GM23338 (cell line): ENCODE data around the gene C1RL. TPM values are rescaled to one million over a fixed set of nuclear protein-coding genes. Genes with fewer than 3 reads are reported as not detected.

Experiments
- ATAC-seq: fragments of 200-7000 bp; cut with Tn5 transposase; 3 replicates; pipeline ENCODE4 v1.9.1; 2020
- DNase-seq: peaks from one replicate; pipeline ENCODE4 v3.0.0-alpha.2; 2015; ENCODE audit warnings: low spot score
- H2AFZ ChIP-seq: fragments of 200-600 bp; sonication (generic); 2 replicates; pipeline ENCODE4 v1.8.0; 2016; ENCODE audit warnings: antibody characterized with exemption, mild to moderate bottlenecking, moderate library complexity
- H3F3A ChIP-seq: fragments of 200-600 bp; sonication (generic); replicated peaks from 2 replicates; pipeline ENCODE4 v1.8.0; 2017; ENCODE audit warnings: antibody characterized with exemption, mixed run types, low read depth
- H3K27ac ChIP-seq: fragments of 200-600 bp; sonication (generic); 2 replicates; pipeline ENCODE4 v1.6.1; 2016; ENCODE audit warnings: low read depth
- H3K27me3 ChIP-seq: fragments of 200-600 bp; sonication (generic); 2 replicates; pipeline ENCODE4 v1.8.0; 2016; ENCODE audit warnings: mild to moderate bottlenecking, mixed run types, moderate library complexity; ENCODE audit not compliant: insufficient read depth
- H3K36me3 ChIP-seq: fragments of 200-600 bp; sonication (generic); 2 replicates; pipeline ENCODE4 v1.8.0; 2016; ENCODE audit warnings: mild to moderate bottlenecking; ENCODE audit not compliant: insufficient read depth
- H3K4me1 ChIP-seq: fragments of 200-600 bp; sonication (generic); 2 replicates; pipeline ENCODE4 v1.8.0; 2016; ENCODE audit warnings: mild to moderate bottlenecking, moderate library complexity; ENCODE audit not compliant: insufficient read depth
- H3K4me2 ChIP-seq: fragments of 200-600 bp; sonication (generic); 2 replicates; pipeline ENCODE4 v1.7.1; 2017; ENCODE audit warnings: mixed run types
- H3K4me3 ChIP-seq: fragments of 200-600 bp; sonication (generic); 2 replicates; pipeline ENCODE4 v1.6.1; 2016; ENCODE audit warnings: mixed run types
- H3K79me2 ChIP-seq: fragments of 200-600 bp; sonication (generic); replicated peaks from 2 replicates; pipeline ENCODE4 v1.8.0; 2017; ENCODE audit warnings: mild to moderate bottlenecking; ENCODE audit not compliant: insufficient read depth
- H3K9me2 ChIP-seq: fragments of 200-600 bp; sonication (generic); 2 replicates; pipeline ENCODE4 v1.8.0; 2017; ENCODE audit not compliant: insufficient read depth
- H4K20me1 ChIP-seq: fragments of 200-600 bp; sonication (generic); replicated peaks from 2 replicates; pipeline ENCODE4 v1.8.0; 2017; ENCODE audit warnings: mild to moderate bottlenecking; ENCODE audit not compliant: insufficient read depth
- H3K27ac Mint-ChIP-seq: 2 replicates; pipeline ENCODE4 v1.8.0; 2020; ENCODE audit warnings: inconsistent platforms, mild to moderate bottlenecking, moderate library complexity, mixed read lengths
- H3K27me3 Mint-ChIP-seq: 3 replicates; pipeline ENCODE4 v1.8.0; 2022; ENCODE audit warnings: low read depth, mild to moderate bottlenecking, moderate library complexity, mixed read lengths, inconsistent platforms; ENCODE audit not compliant: insufficient read depth, poor library complexity
- H3K36me3 Mint-ChIP-seq: 3 replicates; pipeline ENCODE4 v1.8.0; 2021; ENCODE audit warnings: low read depth, mild to moderate bottlenecking, inconsistent platforms, moderate library complexity, mixed read lengths
- H3K4me1 Mint-ChIP-seq: 3 replicates; pipeline ENCODE4 v1.8.0; 2020; ENCODE audit warnings: mild to moderate bottlenecking, inconsistent platforms, mixed read lengths
- H3K4me3 Mint-ChIP-seq: 3 replicates; pipeline ENCODE4 v1.8.0; 2021; ENCODE audit warnings: moderate library complexity, mild to moderate bottlenecking, inconsistent platforms, mixed read lengths
- H3K9me3 Mint-ChIP-seq: 3 replicates; pipeline ENCODE4 v1.8.0; 2020; ENCODE audit warnings: moderate library complexity, mild to moderate bottlenecking, inconsistent platforms, mixed read lengths
- CREB1 ChIP-seq: fragments of 250-450 bp; sonication (Bioruptor Pico); IDR thresholded peaks from 2 replicates; pipeline ENCODE4 v1.5.0; 2020; ENCODE audit warnings: low read depth, mild to moderate bottlenecking, moderate library complexity
- EZH2 ChIP-seq: fragments of 200-600 bp; sonication (generic); IDR thresholded peaks from one replicate; pipeline ENCODE4 v1.8.0; 2017; ENCODE audit warnings: antibody characterized with exemption, mild to moderate bottlenecking, low read depth; ENCODE audit not compliant: unreplicated experiment
- JUNB ChIP-seq: IDR thresholded peaks from one replicate; pipeline ENCODE4 v1.6.1; 2016; ENCODE audit warnings: antibody characterized with exemption; ENCODE audit not compliant: unreplicated experiment
- ZNF462 ChIP-seq: fragments of 250-450 bp; sonication (Bioruptor Pico); IDR thresholded peaks from 2 replicates; pipeline ENCODE4 v1.5.0; 2020; ENCODE audit warnings: mild to moderate bottlenecking, moderate library complexity
- polyA plus RNA-seq: library from polyadenylated mRNA; unstranded; fragments of >200 nt; fragmentation: Nextera tagmentation; extraction: Ambion mirVana; gene quantifications from 2 replicates; pipeline ENCODE4 v1.2.1, GENCODE V29; 2016
- total RNA-seq: library from RNA; depleted of rRNA; stranded (reverse); fragments of >200 nt; shearing (Covaris generic); gene quantifications from 2 replicates; pipeline ENCODE4 v1.2.3, GENCODE V29; 2014

C1RL gene
- total and polyA plus RNA-seq, 2 experiments from 2014 or later: 7.3 to 8.8 TPM

- H3K27ac Mint-ChIP-seq: no peak overlapping the region
- no peaks in the 10 kb centered on the region for H3K9me3 Mint-ChIP-seq
- H3K4me1 Mint-ChIP-seq: peaks cover 32% of the 10 kb centered on the region
- Histone ChIP-seq H3K9me2 (0 out of 2 replicates have a peak, but pooled peaks cover 3% of the 10 kb centered on the region), H3K4me3 (no peak overlapping the region), H3K27ac (no peak overlapping the region), H3K79me2 (no peaks in the 10 kb centered on the region), H3K4me2 (no peak overlapping the region), H4K20me1 (no peaks in the 10 kb centered on the region), H3K36me3 (no peaks in the 10 kb centered on the region), H3K27me3 (no peaks in the 10 kb centered on the region), H3K4me1 (peaks cover 20% of the 10 kb centered on the region), H3F3A (no peaks in the 10 kb centered on the region), H2AFZ (no peak overlapping the region)
- DNase-seq (no peak), ATAC-seq (no peak)
- no peak overlapping the region; the same call in 2 of the 3 replicates for H3K4me3 Mint-ChIP-seq
- no peak for TF ChIP-seq EZH2
- peaks cover 18% of the 10 kb centered on the region for H3K27me3 Mint-ChIP-seq
- peaks cover 13% of the 10 kb centered on the region for H3K36me3 Mint-ChIP-seq
Observed at GRCh38 chr12:7093892-7094291, 15.1 kb downstream of the C1RL start.

GRCh38 chr12:7093486-7093885, 15.5 kb downstream of the C1RL start:
- DNase-seq (no peak), ATAC-seq (no peak)
- no peak overlapping the region for H2AFZ ChIP-seq
- H3F3A ChIP-seq: no peaks in the 10 kb centered on the region
- H3K4me1 ChIP-seq: peaks cover 20% of the 10 kb centered on the region
- H3K4me2 ChIP-seq: no peak overlapping the region
- no peaks in the 10 kb centered on the region for H3K36me3 ChIP-seq
- H3K36me3 Mint-ChIP-seq: peaks cover 10% of the 10 kb centered on the region
- no peak overlapping the region for H3K27ac Mint-ChIP-seq
- H3K9me3 Mint-ChIP-seq: no peaks in the 10 kb centered on the region
- H3K27me3 ChIP-seq: no peaks in the 10 kb centered on the region
- H4K20me1 ChIP-seq: no peaks in the 10 kb centered on the region
- H3K27ac ChIP-seq: no peak overlapping the region
- H3K27me3 Mint-ChIP-seq: peaks cover 18% of the 10 kb centered on the region
- no peak for TF ChIP-seq JUNB
- no peak for TF ChIP-seq CREB1 (CRISPR knock-in tag)
- no peak for TF ChIP-seq ZNF462 (CRISPR knock-in tag)
- peaks cover 32% of the 10 kb centered on the region for H3K4me1 Mint-ChIP-seq
- H3K4me3 ChIP-seq: no peak overlapping the region
- no peak overlapping the region for H3K4me3 Mint-ChIP-seq
- H3K79me2 ChIP-seq: no peaks in the 10 kb centered on the region
- H3K9me2 ChIP-seq: 0 out of 2 replicates have a peak, but pooled peaks cover 3% of the 10 kb centered on the region
